RWPE1 (cell line): ENCODE results near the gene PPP1R9B.

Source experiments
- CTCF ChIA-PET: fragments of 350-600 bp; sonication (Branson Sonifier 250); formaldehyde crosslinking; extraction: SDS; loops from one replicate; lab custom pipeline; 2021; lab: Yijun Ruan, JAX
- POLR2A ChIA-PET: fragments of 400-600 bp; formaldehyde crosslinking; extraction: SDS; loops from one replicate; lab custom pipeline; 2020; ENCODE audit warnings: antibody characterized with exemption; ENCODE audit not compliant: low non-redundant PET; lab: Yijun Ruan, JAX
- DNase-seq: peaks from one replicate; pipeline ENCODE4 v3.0.0; 2012; ENCODE audit warnings: low spot score
- H3K27ac ChIP-seq: fragments of 450-650 bp; 2 replicates; pipeline ENCODE4 v1.5.1; 2017
- CTCF ChIP-seq: fragments of 450-650 bp; conservative IDR thresholded peaks from 2 replicates; pipeline ENCODE4 v1.5.1; 2017; ENCODE audit warnings: low read depth, mild to moderate bottlenecking

PPP1R9B gene

GRCh38 chr17:50165867-50166517 lies 15.5 kb upstream of the PPP1R9B start, which contains the start of gene SGCA:
Gene SGCA, plus strand, starts transcription at chr17:50166005. Its CDS starts 36 bp downstream, at chr17:50166041.
- ChIA-PET CTCF (interaction anchor here (0.6 to 1.1 kb wide), 3 partner anchors 12 to 132 kb away, joined by 4 to 7 read pairs (median 4); no protein-coding TSS in a partner anchor), POLR2A (interaction anchor here (0.6 kb wide), 1 partner anchor 283 kb away, joined by 8 read pairs; no protein-coding TSS in a partner anchor)
- no peak for TF ChIP-seq CTCF

GRCh38 chr17:50165466-50165865 lies 15.0 kb upstream of the PPP1R9B start:
- no peak for TF ChIP-seq CTCF
- ChIA-PET POLR2A (no interaction called here), CTCF (interaction anchor here (0.6 to 1.1 kb wide), 3 partner anchors 12 to 133 kb away, joined by 4 to 7 read pairs (median 4); no protein-coding TSS in a partner anchor)
- no peak for DNase-seq
- H3K27ac ChIP-seq: peak overlapping the region; percentile 56

More at GRCh38 chr17:50165867-50166517, 15.5 kb upstream of the PPP1R9B start, which contains the start of gene SGCA:
- no peak for DNase-seq
- peak within 1 kb of the TSS; percentile 56 for H3K27ac ChIP-seq

- no peak for DNase-seq
- peak overlapping the region; percentile 56 for H3K27ac ChIP-seq
- no peak for TF ChIP-seq CTCF
- CTCF ChIA-PET: interaction anchor here (1.1 kb wide), 1 partner anchor 13 kb away, joined by 7 read pairs; no protein-coding TSS in a partner anchor
- POLR2A ChIA-PET: no interaction called here
Measured at GRCh38 chr17:50165066-50165465, 14.6 kb upstream of the PPP1R9B start.

GRCh38 chr17:50164697-50164988 lies 14.2 kb upstream of the PPP1R9B start:
- POLR2A ChIA-PET: no interaction called here
- H3K27ac ChIP-seq: no peak overlapping the region; the same call in 1 of the 2 replicates
- DNase-seq: no peak
- TF ChIP-seq CTCF: no peak
- CTCF ChIA-PET: interaction anchor here (1.1 kb wide), 1 partner anchor 13 kb away, joined by 7 read pairs; no protein-coding TSS in a partner anchor

- no peak for DNase-seq
- H3K27ac ChIP-seq: peak overlapping the region; percentile 3; the same call in 1 of the 2 replicates
- TF ChIP-seq CTCF: no peak
- ChIA-PET CTCF (interaction anchor here (0.6 to 0.9 kb wide), 2 partner anchors 34 to 36 kb away, joined by 4 read pairs; no protein-coding TSS in a partner anchor), POLR2A (no interaction called here)
Measured at GRCh38 chr17:50163843-50164696, 13.6 kb upstream of the PPP1R9B start.
